ENCODE measurements around the gene PLIN4. TPM values are rescaled to one million over a fixed set of nuclear protein-coding genes. Genes with fewer than 3 reads are reported as not detected.

The PLIN4 gene
- total and polyA plus RNA-seq, 2 donors (not counting 1 experiment from before 2014, with no cell fraction given) = 0.07 to 5.3 TPM

- Histone ChIP-seq H3K4me3 (replicated peaks in 1 of 4; ENCODE audit: control extremely low read depth in 1 of 4, insufficient read depth in 1 of 4, low read depth in 3 of 4, low read length in 4 of 4) (no peak overlapping the region), H4K20me1 (ENCODE audit: control insufficient read depth, extremely low read depth, insufficient read depth, low read length) (no peaks in the 10 kb centered on the region), H3K4me2 (ENCODE audit: extremely low read depth, insufficient read depth, low read length) (no peak overlapping the region), H3K27me3 (ENCODE audit: control insufficient read depth, insufficient read depth, low read length) (no peaks in the 10 kb centered on the region), H2AFZ (ENCODE audit: low read length) (no peak overlapping the region), H3K9ac (ENCODE audit: insufficient read depth, low read length) (no peak overlapping the region), H3K9me3 (ENCODE audit: control insufficient read depth, insufficient read depth, low read depth, low read length) (no peaks in the 10 kb centered on the region), H3K4me1 (ENCODE audit: control insufficient read depth, extremely low read depth, insufficient read depth, low read length) (no peaks in the 10 kb centered on the region), H3K27ac (ENCODE audit: insufficient read depth, low read length) (no peak overlapping the region), H3K79me2 (ENCODE audit: control insufficient read depth, insufficient read depth, low read length) (no peaks in the 10 kb centered on the region), H3K36me3 (ENCODE audit: control insufficient read depth, insufficient read depth, low read length) (no peaks in the 10 kb centered on the region)
- TF ChIP-seq CTCF (conservative IDR thresholded peaks at IDR 0.05 in 1 of 2, IDR thresholded peaks at IDR 0.05 in 1 of 2; ENCODE audit: low read depth in 1 of 2, low read length in 2 of 2) (no peak), EZH2 (IDR thresholded peaks at IDR 0.05; ENCODE audit: low read length, missing control alignments) (no peak)
- no peak for DNase-seq (ENCODE audit: low read depth in 2 of 2)
Observed at GRCh38 chr19:4553092-4553695, 34.9 kb upstream of the PLIN4 start.

GRCh38 chr19:4552525-4552819, 34.2 kb upstream of the PLIN4 start:
- Histone ChIP-seq H3K9me3 (ENCODE audit: control insufficient read depth, insufficient read depth, low read depth, low read length) (no peaks in the 10 kb centered on the region), H3K4me3 (replicated peaks in 1 of 4; ENCODE audit: control extremely low read depth in 1 of 4, insufficient read depth in 1 of 4, low read depth in 3 of 4, low read length in 4 of 4) (no peak overlapping the region), H3K79me2 (ENCODE audit: control insufficient read depth, insufficient read depth, low read length) (no peaks in the 10 kb centered on the region), H4K20me1 (ENCODE audit: control insufficient read depth, extremely low read depth, insufficient read depth, low read length) (no peaks in the 10 kb centered on the region), H3K9ac (ENCODE audit: insufficient read depth, low read length) (no peak overlapping the region), H3K36me3 (ENCODE audit: control insufficient read depth, insufficient read depth, low read length) (no peaks in the 10 kb centered on the region), H3K27ac (ENCODE audit: insufficient read depth, low read length) (no peak overlapping the region), H3K27me3 (ENCODE audit: control insufficient read depth, insufficient read depth, low read length) (no peaks in the 10 kb centered on the region), H3K4me1 (ENCODE audit: control insufficient read depth, extremely low read depth, insufficient read depth, low read length) (no peaks in the 10 kb centered on the region), H2AFZ (ENCODE audit: low read length) (no peak overlapping the region), H3K4me2 (ENCODE audit: extremely low read depth, insufficient read depth, low read length) (no peak overlapping the region)
- no peak for DNase-seq (ENCODE audit: low read depth in 2 of 2)
- TF ChIP-seq CTCF (conservative IDR thresholded peaks at IDR 0.05 in 1 of 2, IDR thresholded peaks at IDR 0.05 in 1 of 2; ENCODE audit: low read depth in 1 of 2, low read length in 2 of 2) (no peak), EZH2 (IDR thresholded peaks at IDR 0.05; ENCODE audit: low read length, missing control alignments) (no peak)

- H3K9me3 ChIP-seq (ENCODE audit: control insufficient read depth, insufficient read depth, low read depth, low read length) = no peaks in the 10 kb centered on the region
- H4K20me1 ChIP-seq (ENCODE audit: control insufficient read depth, extremely low read depth, insufficient read depth, low read length) = no peaks in the 10 kb centered on the region
- no peak overlapping the region for H3K27ac ChIP-seq (ENCODE audit: insufficient read depth, low read length)
- no peak overlapping the region for H3K9ac ChIP-seq (ENCODE audit: insufficient read depth, low read length)
- no peak overlapping the region for H2AFZ ChIP-seq (ENCODE audit: low read length)
- H3K4me3 ChIP-seq (replicated peaks in 1 of 4; ENCODE audit: control extremely low read depth in 1 of 4, insufficient read depth in 1 of 4, low read depth in 3 of 4, low read length in 4 of 4) = no peak overlapping the region
- TF ChIP-seq CTCF (conservative IDR thresholded peaks at IDR 0.05 in 1 of 2, IDR thresholded peaks at IDR 0.05 in 1 of 2; ENCODE audit: low read depth in 1 of 2, low read length in 2 of 2) = no peak
- no peaks in the 10 kb centered on the region for H3K36me3 ChIP-seq (ENCODE audit: control insufficient read depth, insufficient read depth, low read length)
- H3K4me2 ChIP-seq (ENCODE audit: extremely low read depth, insufficient read depth, low read length) = no peak overlapping the region
- H3K79me2 ChIP-seq (ENCODE audit: control insufficient read depth, insufficient read depth, low read length) = no peaks in the 10 kb centered on the region
- DNase-seq (ENCODE audit: low read depth in 2 of 2) = no peak
- H3K4me1 ChIP-seq (ENCODE audit: control insufficient read depth, extremely low read depth, insufficient read depth, low read length) = no peaks in the 10 kb centered on the region
- no peaks in the 10 kb centered on the region for H3K27me3 ChIP-seq (ENCODE audit: control insufficient read depth, insufficient read depth, low read length)
Observed at GRCh38 chr19:4550479-4551050, 32.3 kb upstream of the PLIN4 start.
